Thyroid gland (tissue), 4 donors: Measurements from ENCODE around the gene TENM3. TPM values are rescaled to one million over a fixed set of nuclear protein-coding genes. Genes with fewer than 3 reads are reported as not detected.

ENCODE experiments used
- DNase-seq, 2 donors: peaks; one replicate each; pipeline ENCODE4 v3.0.0-alpha.2; 2019
- H3K27ac ChIP-seq, 3 donors: fragments of 200-600 bp; sonication (generic); 1 replicate in 2 of 3; 2 replicates in 1 of 3; pipeline ENCODE4 v1.5.1; 2016 to 2019; ENCODE audit warnings: mild to moderate bottlenecking in 1 of 3, moderate library complexity in 1 of 3
- H3K27me3 ChIP-seq: fragments of 200-600 bp; sonication (generic); one replicate; pipeline ENCODE4 v1.5.1; 2019
- H3K36me3 ChIP-seq, 2 donors: fragments of 200-600 bp; sonication (generic); one replicate each; pipeline ENCODE4 v1.5.1; 2016 to 2019
- H3K4me1 ChIP-seq, 2 donors: fragments of 200-600 bp; sonication (generic); one replicate each; pipeline ENCODE4 v1.5.1; 2017 to 2019
- H3K4me3 ChIP-seq, 3 donors: fragments of 200-600 bp; sonication (generic); replicated peaks in 1 of 3; 1 replicate in 2 of 3; 2 replicates in 1 of 3; pipeline ENCODE4 v1.5.1; 2016; ENCODE audit warnings: mild to moderate bottlenecking in 1 of 3
- H3K9me3 ChIP-seq: fragments of 200-600 bp; sonication (generic); one replicate; pipeline ENCODE4 v1.5.1; 2017
- POLR2A ChIP-seq, 2 donors: fragments of 450-650 bp; IDR thresholded peaks; one replicate each; pipeline ENCODE4 v1.6.1; 2017; ENCODE audit warnings: antibody characterized with exemption in 2 of 2, mild to moderate bottlenecking in 2 of 2, moderate library complexity in 1 of 2
- WGBS, 2 donors: methylation state at CpG; one replicate each; pipeline ENCODE4 v1.1.5; 2017; 5-methylcytosine and 5-hydroxymethylcytosine counted together
- intact Hi-C: fragments of 100-400 bp; cut with DNase I; formaldehyde crosslinking; loops from one replicate; pipeline ENCODE4 v1.15.1; 2023
- total RNA-seq, 4 donors: library from RNA; depleted of rRNA; stranded (reverse); fragments of >200 nt; gene quantifications; one replicate each; pipeline ENCODE4 v1.2.3, GENCODE V29; 2016
- TF ChIP-seq, protein P1 (sequence below), 6 experiments: fragments of 200-600 bp in 3 of 6; fragments of 450-650 bp in 3 of 6; sonication (generic) in 3 of 6; IDR thresholded peaks; one replicate each; pipeline ENCODE4 v1.5.1; 2016 to 2019; ENCODE audit warnings: antibody characterized with exemption in 6 of 6, mild to moderate bottlenecking in 2 of 6, inconsistent platforms in 1 of 6, moderate library complexity in 1 of 6

The TENM3 gene
- total RNA-seq, 4 donors from 2014 or later: 41.8 to 82.2 (median 68.1) TPM

DNA sequence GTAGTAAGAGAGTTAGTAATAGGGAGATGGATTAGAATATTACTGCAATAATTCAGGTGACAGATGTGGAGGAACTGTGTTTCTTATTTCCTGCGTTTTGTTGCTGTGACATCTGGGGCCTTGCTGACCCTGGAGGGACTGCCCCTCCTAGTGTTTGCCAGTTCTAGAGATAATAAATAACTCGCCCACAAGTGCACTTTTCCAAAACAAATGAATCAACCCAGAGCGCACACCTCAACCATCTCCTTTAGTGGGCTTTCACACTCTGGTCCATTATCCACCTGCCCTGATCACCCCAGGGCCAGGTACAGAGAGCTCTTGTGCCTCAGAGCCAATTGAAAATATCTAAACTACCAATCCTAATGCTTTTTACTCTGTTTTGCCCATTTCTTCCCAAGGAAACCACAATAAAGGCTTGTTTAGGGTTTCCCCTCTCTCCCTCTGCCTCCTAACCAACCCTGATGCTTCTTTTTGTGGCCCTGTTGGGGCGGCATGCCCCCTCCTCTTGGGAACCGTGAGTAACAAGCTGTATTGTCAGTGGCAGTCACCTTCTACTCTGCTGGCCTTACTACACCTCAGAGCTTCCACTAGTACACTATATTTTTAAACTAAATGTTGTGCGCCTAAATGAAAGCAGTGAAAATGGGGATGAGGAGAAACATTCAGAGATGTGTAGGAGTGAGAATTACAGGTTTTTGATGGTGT is 270.5 kb downstream of the TENM3 start:
- Histone ChIP-seq H3K36me3 (no peaks in the 10 kb centered on the region), H3K4me3 (no peak overlapping the region), H3K4me1 (no peaks in the 10 kb centered on the region), H3K27ac (no peak overlapping the region), H3K27me3 (no peaks in the 10 kb centered on the region), H3K9me3 (no peaks in the 10 kb centered on the region)
- intact Hi-C loops: no loop called here
- DNase-seq: no peak
- TF ChIP-seq, protein P1, sequence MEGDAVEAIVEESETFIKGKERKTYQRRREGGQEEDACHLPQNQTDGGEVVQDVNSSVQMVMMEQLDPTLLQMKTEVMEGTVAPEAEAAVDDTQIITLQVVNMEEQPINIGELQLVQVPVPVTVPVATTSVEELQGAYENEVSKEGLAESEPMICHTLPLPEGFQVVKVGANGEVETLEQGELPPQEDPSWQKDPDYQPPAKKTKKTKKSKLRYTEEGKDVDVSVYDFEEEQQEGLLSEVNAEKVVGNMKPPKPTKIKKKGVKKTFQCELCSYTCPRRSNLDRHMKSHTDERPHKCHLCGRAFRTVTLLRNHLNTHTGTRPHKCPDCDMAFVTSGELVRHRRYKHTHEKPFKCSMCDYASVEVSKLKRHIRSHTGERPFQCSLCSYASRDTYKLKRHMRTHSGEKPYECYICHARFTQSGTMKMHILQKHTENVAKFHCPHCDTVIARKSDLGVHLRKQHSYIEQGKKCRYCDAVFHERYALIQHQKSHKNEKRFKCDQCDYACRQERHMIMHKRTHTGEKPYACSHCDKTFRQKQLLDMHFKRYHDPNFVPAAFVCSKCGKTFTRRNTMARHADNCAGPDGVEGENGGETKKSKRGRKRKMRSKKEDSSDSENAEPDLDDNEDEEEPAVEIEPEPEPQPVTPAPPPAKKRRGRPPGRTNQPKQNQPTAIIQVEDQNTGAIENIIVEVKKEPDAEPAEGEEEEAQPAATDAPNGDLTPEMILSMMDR (IDR thresholded peaks at IDR 0.05): no peak
- no peak for TF ChIP-seq POLR2A (IDR thresholded peaks at IDR 0.05)
- 80% methylated on average over 6 of the region's 6 CpGs for WGBS, 2 donors

DNA sequence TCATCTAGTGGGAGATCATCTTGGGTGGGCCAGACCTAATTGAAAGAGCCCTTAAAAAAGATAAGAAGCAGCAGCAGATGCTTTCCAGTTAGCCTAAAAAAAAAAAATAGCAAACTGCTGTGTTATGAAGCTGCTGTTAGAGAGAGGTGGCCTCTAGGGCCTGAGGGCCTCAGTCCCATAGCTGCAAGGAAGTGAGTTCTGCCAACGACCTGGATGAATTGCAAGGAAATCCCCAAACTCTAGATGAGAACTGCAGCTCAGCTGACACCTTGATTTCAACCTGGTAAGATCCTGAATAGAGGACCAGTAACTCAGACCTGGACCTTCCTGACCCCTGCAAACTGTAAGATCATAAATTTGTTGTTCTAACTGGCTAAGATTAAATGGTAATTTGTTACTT is 275.2 kb downstream of the TENM3 start:
- TF ChIP-seq, protein P1 (IDR thresholded peaks at IDR 0.05): no peak
- TF ChIP-seq POLR2A (IDR thresholded peaks at IDR 0.05): no peak
- no peak for DNase-seq
- WGBS, 2 donors: 23 to 25% methylated on average over 1 of the region's 1 CpG
- Histone ChIP-seq H3K36me3 (no peaks in the 10 kb centered on the region), H3K27me3 (no peaks in the 10 kb centered on the region), H3K4me1 (no peaks in the 10 kb centered on the region), H3K27ac (no peak overlapping the region), H3K9me3 (no peaks in the 10 kb centered on the region), H3K4me3 (no peak overlapping the region)
- intact Hi-C loops: no loop called here

DNA sequence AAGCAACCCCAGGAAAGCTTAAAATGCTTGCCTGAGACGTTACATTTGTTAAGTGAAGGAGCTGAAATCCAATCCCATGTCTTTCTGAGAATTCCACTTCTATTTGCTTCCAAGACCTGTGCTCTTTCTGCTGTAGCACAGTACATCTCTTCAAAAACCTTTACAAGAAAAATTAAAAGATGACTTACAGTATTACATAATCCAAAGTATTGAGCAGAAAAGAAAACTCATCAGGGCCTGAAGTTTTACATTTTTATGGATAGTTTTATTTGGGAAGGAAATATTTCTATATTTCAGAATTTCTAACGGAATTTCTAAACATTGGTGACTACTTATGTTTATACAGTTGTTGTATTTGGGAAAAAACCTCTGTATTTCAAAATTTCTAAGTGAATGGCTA is 276.3 kb downstream of the TENM3 start:
- Histone ChIP-seq H3K27ac (no peak overlapping the region), H3K27me3 (no peaks in the 10 kb centered on the region), H3K9me3 (no peaks in the 10 kb centered on the region), H3K4me3 (no peak overlapping the region), H3K4me1 (no peaks in the 10 kb centered on the region), H3K36me3 (no peaks in the 10 kb centered on the region)
- TF ChIP-seq POLR2A (IDR thresholded peaks at IDR 0.05): no peak
- TF ChIP-seq, protein P1 (IDR thresholded peaks at IDR 0.05): no peak
- 67 to 84% methylated on average over 2 of the region's 2 CpGs for WGBS, 2 donors
- intact Hi-C loops: no loop called here
- DNase-seq: no peak

DNA sequence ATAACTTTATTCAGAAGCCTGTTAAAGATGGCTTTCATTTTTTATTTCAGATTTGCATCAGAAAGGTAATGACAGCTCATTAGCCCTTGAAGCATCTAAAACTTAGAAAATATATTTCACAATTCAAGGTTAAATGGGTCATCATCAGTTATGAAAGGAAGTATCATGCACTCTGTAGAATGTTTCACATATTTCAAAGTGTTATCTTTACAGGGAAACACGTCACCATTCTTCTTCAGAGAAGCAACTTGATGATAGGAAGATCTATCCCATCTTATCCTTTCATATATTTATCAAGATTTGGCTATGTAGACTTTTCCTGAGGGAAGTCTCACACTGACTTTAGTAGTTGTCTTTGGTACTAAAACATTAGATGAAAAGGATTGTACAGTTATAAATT is 277.8 kb downstream of the TENM3 start:
- TF ChIP-seq, protein P1 (IDR thresholded peaks at IDR 0.05): no peak
- no peak for TF ChIP-seq POLR2A (IDR thresholded peaks at IDR 0.05)
- 83 to 88% methylated on average over 1 of the region's 1 CpG for whole genome bisulfite sequencing, 2 donors
- Histone ChIP-seq H3K27me3 (no peaks in the 10 kb centered on the region), H3K4me3 (no peak overlapping the region), H3K4me1 (no peaks in the 10 kb centered on the region), H3K9me3 (no peaks in the 10 kb centered on the region), H3K27ac (no peak overlapping the region), H3K36me3 (no peaks in the 10 kb centered on the region)
- intact Hi-C loops: no loop called here
- DNase-seq: no peak

DNA sequence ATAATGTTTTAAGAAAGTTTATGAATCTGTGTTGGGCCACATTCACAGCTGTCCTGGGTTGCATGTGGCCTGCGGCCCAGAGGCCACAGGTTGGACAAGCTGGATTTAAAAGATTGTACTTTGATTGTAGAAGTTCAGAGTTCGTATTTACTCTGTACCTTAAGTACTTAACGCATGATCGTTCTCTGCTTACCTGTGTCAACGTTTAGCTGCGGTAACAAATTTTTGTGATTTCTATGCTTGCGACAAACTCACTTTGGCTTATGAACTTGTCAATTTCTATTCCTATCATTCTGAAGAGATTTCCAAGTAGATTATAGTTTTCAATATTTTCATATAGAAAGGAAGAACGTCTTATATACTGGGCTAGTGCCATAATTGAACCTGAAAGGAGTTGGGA is 285.6 kb downstream of the TENM3 start:
- Histone ChIP-seq H3K27ac (no peak overlapping the region), H3K4me3 (no peak overlapping the region), H3K4me1 (peaks cover 10 to 12% of the 10 kb centered on the region in 2 donors), H3K27me3 (no peaks in the 10 kb centered on the region), H3K36me3 (no peaks in the 10 kb centered on the region), H3K9me3 (no peaks in the 10 kb centered on the region)
- WGBS, 2 donors: 83 to 87% methylated on average over 8 of the region's 8 CpGs
- no peak for TF ChIP-seq POLR2A (IDR thresholded peaks at IDR 0.05)
- TF ChIP-seq, protein P1 (IDR thresholded peaks at IDR 0.05): no peak
- no peak for DNase-seq
- intact Hi-C loops: no loop called here
